ENCODE results near the gene NAA50.
A peak's percentile ranks its signal among the peaks of the same experiment; 100 is the strongest.

NAA50 gene

DNA sequence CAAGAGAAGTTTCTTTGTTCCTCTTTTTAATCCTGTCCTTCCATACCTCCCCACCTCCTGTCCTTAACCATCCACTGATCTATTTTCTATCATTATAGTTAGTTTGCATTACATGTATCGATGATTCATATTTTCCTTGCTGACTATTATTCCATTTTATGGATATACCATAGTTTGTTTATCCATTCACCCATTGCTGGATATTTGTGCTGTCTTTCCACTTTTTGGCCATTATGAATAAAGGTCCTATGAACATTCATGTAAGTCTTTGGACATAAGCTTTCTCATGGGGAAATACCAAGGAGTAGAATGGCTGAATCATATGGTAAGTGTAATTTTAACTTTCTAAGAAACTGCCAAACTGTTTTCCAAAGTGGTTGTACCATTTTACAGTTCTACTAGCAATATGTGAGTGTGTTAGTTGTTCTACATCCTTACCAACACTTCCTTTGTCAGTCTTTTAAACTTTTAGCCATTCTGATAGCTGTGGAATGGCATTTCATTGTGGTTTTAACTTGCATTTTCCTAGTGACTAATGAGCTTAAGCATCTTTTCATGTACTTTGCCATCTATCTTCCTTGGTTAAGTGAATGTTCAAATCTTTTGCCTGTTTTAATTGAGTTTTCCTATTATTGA is 12.5 kb upstream of the NAA50 start:
- FAIRE-seq = peak; percentile 64
- no peak for DNase-seq (ENCODE audit: insufficient read length)
- TF ChIP-seq POLR2AphosphoS5 (IDR thresholded peaks at IDR 0.05; ENCODE audit: low read depth, low read length) (no peak), TAF1 (IDR thresholded peaks at IDR 0.05; ENCODE audit: borderline replicate concordance, low read depth, low read length) (no peak), POLR2A (IDR thresholded peaks at IDR 0.05; ENCODE audit: low read depth, low read length) (no peak)

DNA sequence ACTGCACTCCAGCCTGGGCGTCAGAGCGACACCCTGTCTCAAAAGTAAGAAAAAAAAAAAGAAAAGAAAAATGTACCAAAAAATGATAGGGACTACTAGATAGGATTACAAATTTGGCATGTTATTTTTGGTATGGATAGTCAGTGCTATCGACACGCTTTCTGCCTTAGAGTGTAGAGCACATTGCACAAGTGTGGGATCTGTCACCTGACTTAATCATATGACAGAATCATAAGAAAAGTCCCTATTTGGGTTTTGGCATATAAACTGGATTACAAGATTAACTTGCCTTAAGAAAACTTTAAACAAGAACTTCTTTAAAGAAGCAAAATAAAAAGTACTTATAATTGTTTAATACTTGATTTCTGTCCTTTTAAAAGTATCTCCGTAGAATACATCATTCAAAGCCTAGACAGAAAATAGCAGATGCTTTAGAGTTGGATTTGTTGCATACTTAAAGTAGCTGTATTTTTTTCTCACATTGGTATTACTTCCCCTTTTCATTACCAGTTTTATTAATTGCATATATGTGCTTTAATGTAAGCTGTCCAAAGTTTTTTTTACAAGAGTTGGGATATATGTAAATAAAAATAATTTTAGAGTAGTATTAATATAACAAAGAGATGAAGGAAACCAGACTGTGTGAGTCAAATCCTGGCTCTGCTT is 8.6 kb upstream of the NAA50 start:
- TF ChIP-seq TAF1 (IDR thresholded peaks at IDR 0.05; ENCODE audit: borderline replicate concordance, low read depth, low read length) (no peak), POLR2AphosphoS5 (IDR thresholded peaks at IDR 0.05; ENCODE audit: low read depth, low read length) (no peak), POLR2A (IDR thresholded peaks at IDR 0.05; ENCODE audit: low read depth, low read length) (no peak)
- no peak for DNase-seq (ENCODE audit: insufficient read length)
- FAIRE-seq = peak; percentile 84

DNA sequence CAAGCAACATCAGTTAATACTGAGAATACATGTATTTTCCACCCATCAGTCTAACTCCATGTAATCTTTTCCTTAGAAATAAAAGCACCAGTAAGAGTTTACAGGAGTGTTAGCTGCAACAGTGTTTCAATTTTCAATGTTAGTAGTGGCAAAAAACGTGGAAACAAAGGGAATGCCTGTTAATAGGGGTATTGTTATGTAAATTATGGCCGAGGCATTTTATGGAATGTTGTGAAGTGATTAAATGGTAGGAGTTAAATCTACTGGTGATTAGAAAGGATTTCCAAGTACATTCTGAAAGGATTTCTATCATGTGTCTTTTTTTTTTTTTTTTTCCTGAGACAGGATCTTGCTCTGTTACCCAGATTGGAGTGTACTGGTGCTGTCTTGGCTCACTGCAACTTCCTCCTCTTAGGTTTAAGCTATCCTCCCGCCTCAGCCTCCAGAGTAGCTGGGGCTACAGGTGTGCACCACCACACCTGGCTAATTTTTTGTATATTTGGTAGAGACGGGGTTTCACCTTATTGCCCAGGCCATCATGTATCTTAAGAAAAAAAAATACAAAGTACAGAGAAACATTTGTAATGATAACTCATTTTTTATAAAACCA is 7.4 kb upstream of the NAA50 start:
- no peak for FAIRE-seq
- DNase-seq (ENCODE audit: insufficient read length) = no peak
- TF ChIP-seq POLR2A (IDR thresholded peaks at IDR 0.05; ENCODE audit: low read depth, low read length) (no peak), TAF1 (IDR thresholded peaks at IDR 0.05; ENCODE audit: borderline replicate concordance, low read depth, low read length) (no peak), POLR2AphosphoS5 (IDR thresholded peaks at IDR 0.05; ENCODE audit: low read depth, low read length) (no peak)

GRCh38 chr3:113751141-113751540 is 5.1 kb upstream of the NAA50 start:
- DNase-seq (ENCODE audit: insufficient read length) = no peak
- no peak for FAIRE-seq

DNA sequence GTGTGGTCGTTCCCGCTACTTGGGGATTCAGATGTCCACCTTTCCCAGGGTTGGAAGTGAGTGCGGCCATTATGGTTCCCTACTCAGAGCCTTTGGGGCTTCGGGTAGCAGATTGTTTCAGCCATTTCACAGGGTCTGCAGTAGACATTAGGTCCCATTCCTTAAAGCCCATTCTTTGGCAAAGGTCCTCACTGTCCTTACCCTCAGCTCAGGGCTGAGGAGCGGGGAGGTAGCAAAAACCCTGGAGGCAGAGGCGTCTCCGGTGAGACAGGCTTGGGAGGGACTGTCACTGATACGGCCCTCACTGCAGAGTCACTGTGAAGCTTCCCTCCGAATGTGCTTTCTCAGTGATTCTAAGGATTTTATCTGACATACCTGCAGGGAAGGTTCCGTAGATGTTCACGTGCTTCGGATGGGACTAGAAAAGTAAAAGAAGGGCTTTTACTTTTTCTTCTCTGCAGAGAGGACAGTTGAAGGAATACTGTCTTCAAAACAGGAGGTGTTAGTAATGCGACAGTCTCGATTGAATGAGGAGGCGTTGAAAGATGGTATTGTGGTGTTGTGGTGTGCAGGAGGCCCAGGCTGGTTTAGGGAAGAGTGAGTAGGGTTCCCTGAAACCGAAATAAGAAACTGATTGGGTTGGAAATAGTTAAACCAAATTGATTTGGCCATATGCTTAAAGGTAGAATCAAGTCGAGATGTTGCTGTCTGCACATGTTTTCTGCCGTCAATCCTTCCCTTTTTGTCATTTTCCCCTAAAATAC is 1.4 kb upstream of the NAA50 start:
- FAIRE-seq (peak; percentile 77), DNase-seq (ENCODE audit: insufficient read length) (no peak)
- TF ChIP-seq POLR2AphosphoS5 (IDR thresholded peaks at IDR 0.05; ENCODE audit: low read depth, low read length) = no peak
- no peak for TF ChIP-seq TAF1 (IDR thresholded peaks at IDR 0.05; ENCODE audit: borderline replicate concordance, low read depth, low read length)
- no peak for TF ChIP-seq POLR2A (IDR thresholded peaks at IDR 0.05; ENCODE audit: low read depth, low read length)

More at GRCh38 chr3:113751141-113751540, 5.1 kb upstream of the NAA50 start:
- TF ChIP-seq POLR2A (IDR thresholded peaks at IDR 0.05; ENCODE audit: low read depth, low read length) = no peak
- TF ChIP-seq TAF1 (IDR thresholded peaks at IDR 0.05; ENCODE audit: borderline replicate concordance, low read depth, low read length) = no peak
- TF ChIP-seq POLR2AphosphoS5 (IDR thresholded peaks at IDR 0.05; ENCODE audit: low read depth, low read length) = no peak

GRCh38 chr3:113746548-113747282 is 666 bp upstream of the NAA50 start, which contains the start of gene ATP6V1A:
Gene ATP6V1A, plus strand, starts transcription at chr3:113747035. Its CDS starts 31,719 bp downstream, at chr3:113778754.
- DNase-seq (ENCODE audit: insufficient read length) (peak; percentile 61), FAIRE-seq (no peak)
- TF ChIP-seq POLR2A (IDR thresholded peaks at IDR 0.05; ENCODE audit: low read depth, low read length) (peak; percentile 66; the same call in 1 of the 2 replicates), POLR2AphosphoS5 (IDR thresholded peaks at IDR 0.05; ENCODE audit: low read depth, low read length) (0 out of 2 replicates have a peak, but pooled peaks have one; percentile 36), TAF1 (IDR thresholded peaks at IDR 0.05; ENCODE audit: borderline replicate concordance, low read depth, low read length) (peak; percentile 72; the same call in 1 of the 2 replicates)

DNA sequence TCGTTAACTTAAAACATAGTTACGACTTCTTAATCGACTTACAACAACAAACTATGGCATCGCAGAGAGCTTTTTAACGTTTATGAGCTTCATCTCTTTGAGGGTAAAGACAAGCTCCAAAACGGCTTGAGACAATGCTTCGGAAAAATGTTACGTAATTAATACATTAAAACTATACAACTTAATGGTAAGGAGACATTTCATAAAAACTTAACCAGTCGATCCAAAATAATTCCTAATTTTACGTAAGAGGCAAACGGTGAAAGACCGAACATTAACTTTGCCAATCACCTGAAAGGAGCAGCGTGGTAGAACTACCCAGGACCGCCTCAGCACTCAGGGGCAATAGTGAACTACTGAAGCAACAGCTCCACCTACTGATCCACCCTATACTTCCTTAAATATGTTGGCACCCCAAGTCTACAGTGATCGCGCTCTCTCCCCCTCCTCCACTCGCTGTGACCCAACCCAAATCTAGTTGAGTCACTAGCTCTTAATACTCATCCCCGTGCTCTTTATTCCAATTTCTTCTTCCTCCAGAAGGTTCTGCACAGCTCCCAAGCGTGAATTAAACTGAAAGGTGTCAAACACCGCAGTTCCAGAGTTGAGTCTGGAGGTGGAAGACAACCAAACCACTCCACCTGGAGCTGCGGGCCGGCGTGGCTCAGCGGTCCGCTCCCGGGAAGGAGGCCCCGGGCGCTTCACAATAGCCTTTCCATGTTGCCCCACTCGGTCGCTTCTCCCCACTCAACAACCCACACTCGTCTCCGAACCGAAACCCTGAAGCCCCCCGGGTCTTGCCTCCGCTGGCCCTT is 901 bp downstream of the NAA50 start:
- FAIRE-seq = peak; percentile 94
- TF ChIP-seq POLR2A (IDR thresholded peaks at IDR 0.05; ENCODE audit: low read depth, low read length) (no peak), POLR2AphosphoS5 (IDR thresholded peaks at IDR 0.05; ENCODE audit: low read depth, low read length) (no peak), TAF1 (IDR thresholded peaks at IDR 0.05; ENCODE audit: borderline replicate concordance, low read depth, low read length) (no peak)
- no peak for DNase-seq (ENCODE audit: insufficient read length)

DNA sequence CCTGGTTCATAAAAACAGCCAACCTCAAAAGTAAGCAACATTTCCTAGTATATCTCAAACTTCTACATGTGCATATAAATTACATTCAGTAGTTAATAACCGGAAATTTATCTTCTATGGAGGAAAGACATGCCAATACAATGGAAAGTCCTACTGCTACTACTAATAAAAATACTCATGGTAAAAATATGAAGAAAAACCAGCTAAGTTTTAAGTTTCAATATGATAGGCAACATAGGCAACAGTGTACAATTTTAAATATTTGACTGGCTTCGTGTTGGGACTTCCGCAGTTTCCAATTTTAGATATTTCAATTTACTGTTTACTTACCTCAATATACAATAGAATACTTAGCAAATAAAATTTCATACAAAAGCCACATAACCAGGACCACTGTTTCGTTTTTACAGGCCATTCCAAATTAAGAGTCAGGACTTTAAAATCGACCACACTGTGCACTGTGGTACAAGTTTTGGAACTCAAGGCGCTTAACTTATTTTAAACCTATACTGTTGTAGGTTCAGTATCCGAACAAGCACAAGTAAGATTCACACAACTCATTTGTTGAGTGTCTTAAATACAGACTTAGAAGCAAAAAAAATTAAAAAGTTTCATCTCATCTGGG is 2.9 kb downstream of the NAA50 start:
- FAIRE-seq = peak; percentile 17
- no peak for DNase-seq (ENCODE audit: insufficient read length)
- TF ChIP-seq TAF1 (IDR thresholded peaks at IDR 0.05; ENCODE audit: borderline replicate concordance, low read depth, low read length) = no peak
- TF ChIP-seq POLR2AphosphoS5 (IDR thresholded peaks at IDR 0.05; ENCODE audit: low read depth, low read length) = no peak
- TF ChIP-seq POLR2A (IDR thresholded peaks at IDR 0.05; ENCODE audit: low read depth, low read length) = no peak

GRCh38 chr3:113741620-113742019 is 4.4 kb downstream of the NAA50 start:
- FAIRE-seq (peak; percentile 30), DNase-seq (ENCODE audit: insufficient read length) (no peak)
- TF ChIP-seq TAF1 (IDR thresholded peaks at IDR 0.05; ENCODE audit: borderline replicate concordance, low read depth, low read length) = no peak
- TF ChIP-seq POLR2A (IDR thresholded peaks at IDR 0.05; ENCODE audit: low read depth, low read length) = no peak
- no peak for TF ChIP-seq POLR2AphosphoS5 (IDR thresholded peaks at IDR 0.05; ENCODE audit: low read depth, low read length)
